H1 (cell line): ENCODE measurements around the gene KCTD3. TPM values are rescaled to one million over a fixed set of nuclear protein-coding genes. Genes with fewer than 3 reads are reported as not detected.

Source experiments
- CBX5 ChIP-seq: fragments of 300-800, 300-1000 bp; sonication (generic); IDR thresholded peaks from 2 replicates; pipeline ENCODE4 v1.7.1; 2016; ENCODE audit warnings: antibody characterized with exemption, low read length, low read depth
- TBP ChIP-seq: IDR thresholded peaks from 2 replicates; pipeline ENCODE4 v1.6.1; 2011; ENCODE audit warnings: low read depth, low read length, improper control_type of control experiment
- TEAD4 ChIP-seq: IDR thresholded peaks from 2 replicates; pipeline ENCODE4 v1.6.1; 2012; ENCODE audit warnings: low read depth, low read length, inconsistent platforms, mixed read lengths
- polyA plus RNA-seq, 7 experiments: library from polyadenylated mRNA; depleted of rRNA in 3 of 7; stranded (reverse) in 5 of 7; unstranded in 2 of 7; fragments of >200 nt in 5 of 7; fragments of 200-250 nt in 2 of 7; gene quantifications; 1 replicate in 5 of 7; 2 replicates in 1 of 7; 4 replicates in 1 of 7; pipeline versions ENCODE4 v1.2.1 to v1.2.3, GENCODE V29; 2011 to 2013; ENCODE audit warnings: missing spikeins in 2 of 7, mixed read lengths in 2 of 7
- total RNA-seq: library from RNA; stranded (reverse); fragmentation: NEBNext Ultra II Directional; extraction: Animal tissue kit (Norgen Biotek cat#: 25700); gene quantifications from 2 replicates; pipeline ENCODE4 v1.2.1, GENCODE V29; 2021

KCTD3 gene
- total and polyA plus RNA-seq, 2 of the 8 experiments (the other 6 are each of a cell fraction or from before 2014, with no cell fraction given) = 43.0 to 55.6 TPM

DNA sequence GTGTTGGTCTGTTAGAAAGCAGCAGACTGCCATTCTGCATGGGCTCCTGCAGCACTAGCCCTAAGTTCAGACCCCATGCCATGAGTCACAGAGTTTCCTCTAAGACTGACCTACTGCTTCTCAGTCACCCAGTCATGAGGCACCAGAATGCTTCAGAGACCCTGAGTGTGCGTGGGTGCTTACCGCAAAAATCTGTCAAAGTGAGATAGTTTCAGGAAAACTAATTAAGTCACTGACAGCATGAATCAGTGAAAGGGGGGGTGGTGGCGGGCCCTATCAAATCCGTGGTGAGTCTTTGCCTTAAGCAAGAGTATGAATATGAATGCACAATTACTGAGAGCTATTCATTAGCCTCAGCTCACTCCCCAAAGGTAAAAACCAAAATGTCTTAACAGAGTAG is 98.1 kb downstream of the KCTD3 start (continued):
- TF ChIP-seq TEAD4 (no peak), TBP (no peak), CBX5 (no peak)
